Kidney tubule cell (primary cell): ENCODE results near the gene MLEC.

ENCODE experiments used
- DNase-seq: peaks from one replicate; pipeline ENCODE4 v3.0.0-alpha.2; 2018; ENCODE audit warnings: low spot score

The MLEC gene

GRCh38 chr12:120693848-120694247 lies 6.9 kb downstream of the MLEC start:
- DNase-seq, result no peak

- DNase-seq, result no peak
Observed at GRCh38 chr12:120696626-120697025, 9.7 kb downstream of the MLEC start.

- no peak for DNase-seq
Observed at GRCh38 chr12:120697344-120697743, 10.4 kb downstream of the MLEC start.

- no peak for DNase-seq
Observed at GRCh38 chr12:120698665-120699064, 11.7 kb downstream of the MLEC start.

GRCh38 chr12:120699553-120699952 lies 12.6 kb downstream of the MLEC start:
- DNase-seq, result no peak

- DNase-seq, result no peak
Observed at GRCh38 chr12:120700886-120701285, 13.9 kb downstream of the MLEC start.

GRCh38 chr12:120702637-120703036 lies 15.7 kb downstream of the MLEC start:
- no peak for DNase-seq

GRCh38 chr12:120703311-120703942 lies 16.5 kb downstream of the MLEC start:
- no peak for DNase-seq

GRCh38 chr12:120705618-120706017 lies 18.7 kb downstream of the MLEC start:
- no peak for DNase-seq

GRCh38 chr12:120706029-120706428 lies 19.1 kb downstream of the MLEC start:
- no peak for DNase-seq

GRCh38 chr12:120708651-120709050 lies 21.7 kb downstream of the MLEC start:
- no peak for DNase-seq

GRCh38 chr12:120710031-120710804 lies 23.3 kb downstream of the MLEC start, which contains the start of gene UNC119B:
UNC119B (plus strand) TSS chr12:120710458; CDS start chr12:120710475, 17 bp downstream.
- DNase-seq, result peak; percentile 61

GRCh38 chr12:120710805-120711296 lies 23.9 kb downstream of the MLEC start:
- DNase-seq, result peak; percentile 44

- DNase-seq, result peak; percentile 16
Observed at GRCh38 chr12:120711411-120711810, 24.5 kb downstream of the MLEC start.

GRCh38 chr12:120712610-120713009 lies 25.7 kb downstream of the MLEC start:
- DNase-seq, result no peak

GRCh38 chr12:120713861-120714482 lies 27.0 kb downstream of the MLEC start:
- DNase-seq, result peak; percentile 80

- DNase-seq, result no peak
Observed at GRCh38 chr12:120718055-120718454, 31.1 kb downstream of the MLEC start.

- DNase-seq, result peak; percentile 71
Observed at GRCh38 chr12:120719072-120719471, 32.1 kb downstream of the MLEC start.

- no peak for DNase-seq
Observed at GRCh38 chr12:120719496-120720233, 32.7 kb downstream of the MLEC start.

- DNase-seq, result peak; percentile 51
Observed at GRCh38 chr12:120720234-120720986, 33.5 kb downstream of the MLEC start.
